Small intestine (tissue), 16 donors: ENCODE data around the gene PPP1R7. TPM values are rescaled to one million over a fixed set of nuclear protein-coding genes. Genes with fewer than 3 reads are reported as not detected.
A peak's percentile ranks its signal among the peaks of the same experiment; 100 is the strongest.
"Not testable (repeated sequence)": the region's sequence is repeated elsewhere in the genome, so short reads cannot be mapped to it uniquely, and the experiment has no call there.

ENCODE experiments used
- DNase-seq, 2 donors: peaks; one replicate each; pipeline versions ENCODE4 v3.0.0 to v3.0.0-alpha.2; 2013
- FAIRE-seq: peaks from 2 replicates; lab custom pipeline; 2012; peaks lifted over from hg19 to GRCh38; lab: Jason Lieb, UNC
- H3K27ac ChIP-seq, 3 donors: one replicate each; pipeline ENCODE4 v1.5.1; 2013; ENCODE audit warnings: low read length in 2 of 3, mild to moderate bottlenecking in 2 of 3, control low read depth in 1 of 3, inconsistent platforms in 1 of 3, low read depth in 1 of 3, moderate library complexity in 1 of 3
- H3K27me3 ChIP-seq, 3 donors: one replicate each; pipeline ENCODE4 v1.6.1; 2013; ENCODE audit warnings: low read length in 3 of 3, inconsistent platforms in 1 of 3; ENCODE audit not compliant: control insufficient read depth in 3 of 3, insufficient read depth in 3 of 3
- H3K36me3 ChIP-seq, 3 donors: one replicate each; pipeline ENCODE4 v1.6.1; 2013; ENCODE audit warnings: low read length in 3 of 3, inconsistent platforms in 1 of 3, low read depth in 1 of 3, mild to moderate bottlenecking in 1 of 3, moderate library complexity in 1 of 3; ENCODE audit not compliant: control insufficient read depth in 3 of 3, insufficient read depth in 2 of 3
- H3K4me1 ChIP-seq, 3 donors: one replicate each; pipeline ENCODE4 v1.6.1; 2013; ENCODE audit warnings: low read length in 2 of 3, inconsistent platforms in 1 of 3, low read depth in 1 of 3, mild to moderate bottlenecking in 1 of 3, moderate library complexity in 1 of 3; ENCODE audit not compliant: control insufficient read depth in 3 of 3, insufficient read depth in 2 of 3
- H3K4me3 ChIP-seq, 3 donors: one replicate each; pipeline ENCODE4 v1.5.1; 2013; ENCODE audit warnings: low read length in 3 of 3, control low read depth in 1 of 3, inconsistent platforms in 1 of 3, low read depth in 1 of 3, mild to moderate bottlenecking in 1 of 3, moderate library complexity in 1 of 3
- H3K9me3 ChIP-seq, 2 donors: one replicate each; pipeline ENCODE4 v1.6.1; 2013; ENCODE audit warnings: low read depth in 1 of 2, low read length in 1 of 2; ENCODE audit not compliant: control insufficient read depth in 2 of 2, insufficient read depth in 1 of 2
- WGBS, 3 donors: extraction: QIAGEN DNeasy Blood & Tissue Kit; methylation state at CpG; one replicate each; pipeline ENCODE4 v1.1.7; 2013; 5-methylcytosine and 5-hydroxymethylcytosine counted together
- long read RNA-seq, 10 donors: transcript quantifications; one replicate each; lab custom pipeline, GENCODE V29; 2026
- polyA plus RNA-seq, 4 donors: library from polyadenylated mRNA; stranded (reverse) in 3 of 4; unstranded in 1 of 4; fragments of 200-250 nt in 3 of 4; fragments of 120-200 nt in 1 of 4; gene quantifications; one replicate each; pipeline versions ENCODE4 v1.2.1 to v1.2.3, GENCODE V29; 2013
- donor health status: healthy with polysubstance abuse.
- donor health status: control.
- donor health status: control.
- donor health status: Bipolar disorder and iron deficiency.
- donor health status: healthy.

The PPP1R7 gene, protein sequence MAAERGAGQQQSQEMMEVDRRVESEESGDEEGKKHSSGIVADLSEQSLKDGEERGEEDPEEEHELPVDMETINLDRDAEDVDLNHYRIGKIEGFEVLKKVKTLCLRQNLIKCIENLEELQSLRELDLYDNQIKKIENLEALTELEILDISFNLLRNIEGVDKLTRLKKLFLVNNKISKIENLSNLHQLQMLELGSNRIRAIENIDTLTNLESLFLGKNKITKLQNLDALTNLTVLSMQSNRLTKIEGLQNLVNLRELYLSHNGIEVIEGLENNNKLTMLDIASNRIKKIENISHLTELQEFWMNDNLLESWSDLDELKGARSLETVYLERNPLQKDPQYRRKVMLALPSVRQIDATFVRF
- polyA plus RNA-seq, result 10 to 100 TPM; 57.3 to 74.7 (median 63.5) TPM
- long read RNA-seq, donor 1, result 0 reads
- long read RNA-seq, donor 2, partial matches to known transcripts, result 0 of 6 reads
- long read RNA-seq, donor 2, other reads (novel, unspliced or antisense), result 0 of 6 reads
- long read RNA-seq, donor 3, transcript PPP1R7-201 (10 exons, 2,386 nt), result major isoform, 7 of 28 reads
- long read RNA-seq, donor 3, partial matches to known transcripts, result 17 of 28 reads
- long read RNA-seq, donor 3, other reads (novel, unspliced or antisense), result 0 of 28 reads
- long read RNA-seq, donor 4, result 0 reads
- long read RNA-seq, donor 5, partial matches to known transcripts, result 0 of 4 reads
- long read RNA-seq, donor 5, other reads (novel, unspliced or antisense), result 0 of 4 reads
- long read RNA-seq, donor 6, transcript PPP1R7-206 (9 exons, 965 nt), result minor isoform, 6 of 35 reads
- long read RNA-seq, donor 6, transcript PPP1R7-201 (10 exons, 2,386 nt), result major isoform, 8 of 35 reads
- long read RNA-seq, donor 6, partial matches to known transcripts, result 19 of 35 reads
- long read RNA-seq, donor 6, other reads (novel, unspliced or antisense), result 0 of 35 reads
- long read RNA-seq, donor 7, result 0 reads
- long read RNA-seq, donor 8, partial matches to known transcripts, result 0 of 3 reads
- long read RNA-seq, donor 8, other reads (novel, unspliced or antisense), result 0 of 3 reads
- long read RNA-seq, donor 9, partial matches to known transcripts, result 0 of 2 reads
- long read RNA-seq, donor 9, other reads (novel, unspliced or antisense), result 0 of 2 reads
- long read RNA-seq, donor 10, transcript PPP1R7-201 (10 exons, 2,386 nt), result major isoform, 11 of 32 reads
- long read RNA-seq, donor 10, partial matches to known transcripts, result 12 of 32 reads
- long read RNA-seq, donor 10, other reads (novel, unspliced or antisense), result 0 of 32 reads

- peaks cover 2 to 5% (median 3%) of the 10 kb centered on the region in 3 donors for H3K4me1 ChIP-seq
- no peaks in the 10 kb centered on the region for H3K9me3 ChIP-seq
- FAIRE-seq (no peak), DNase-seq (peak; percentile 96)
- H3K36me3 ChIP-seq, result peaks cover 2 to 11% (median 2%) of the 10 kb centered on the region in 3 donors
- peak within 1 kb of the TSS; percentile 86 to 99 (median 94) for H3K4me3 ChIP-seq
- H3K27ac ChIP-seq, result peak within 1 kb of the TSS; percentile 16 to 77 (median 38)
- WGBS, 3 donors, result 0 to 1% (median 0%) methylated on average over 70 to 73 of the region's 73 CpGs
- H3K27me3 ChIP-seq, result no peaks in the 10 kb centered on the region
Measured at GRCh38 chr2:241149925-241150659, at the start of gene PPP1R7. PPP1R7 (plus strand) TSS chr2:241150467; CDS start chr2:241150496, 29 bp downstream.

DNA sequence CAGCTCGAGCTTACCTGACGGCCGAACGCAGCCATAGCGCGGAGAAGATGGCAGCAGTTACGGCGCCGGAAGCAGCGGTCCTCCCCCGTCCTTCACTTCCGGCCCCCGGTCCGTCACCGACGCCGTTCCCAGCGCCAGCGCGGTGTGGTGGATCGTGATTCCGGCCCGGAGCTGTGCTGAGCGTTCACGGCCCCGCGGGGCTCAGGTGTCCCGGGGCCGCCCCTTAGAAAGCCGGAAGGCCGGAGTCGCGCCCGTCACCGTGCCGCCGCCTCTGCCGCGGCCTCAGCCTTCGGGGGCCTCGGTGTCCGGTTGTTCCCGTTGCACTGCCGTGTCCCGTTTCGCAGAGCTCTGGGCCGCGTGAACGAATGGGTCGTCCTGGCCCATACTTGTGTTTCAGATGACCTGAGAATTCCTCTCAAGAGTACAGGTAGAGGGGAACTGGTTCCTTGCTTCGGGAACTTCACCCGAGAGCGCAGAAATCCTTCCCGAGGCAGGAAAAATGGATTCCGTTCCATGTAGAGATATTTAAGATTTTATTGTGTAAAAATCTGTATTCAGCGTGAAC is 47.9 kb upstream of the PPP1R7 start, which contains the start of gene MTERF4:
Gene MTERF4, minus strand, starts transcription at position 49 of the 565 bp plus-strand sequence. Its CDS starts 14 bp downstream, at position 35.
- peak within 1 kb of the TSS; percentile 71 to 92 (median 75) for H3K4me3 ChIP-seq
- peaks cover 5 to 23% (median 6%) of the 10 kb centered on the region in 3 donors for H3K36me3 ChIP-seq
- DNase-seq (peak; percentile 90 to 96), FAIRE-seq (no peak)
- peak within 1 kb of the TSS; percentile 87 to 95 (median 93) for H3K27ac ChIP-seq
- no peaks in the 10 kb centered on the region for H3K9me3 ChIP-seq
- H3K4me1 ChIP-seq, result peaks cover 0 to 14% (median 0%) of the 10 kb centered on the region in 3 donors
- H3K27me3 ChIP-seq, result no peaks in the 10 kb centered on the region
- WGBS, 3 donors, result 0 to 1% (median 0%) methylated on average over 51 to 56 of the region's 56 CpGs

- FAIRE-seq (no peak), DNase-seq (no peak)
- WGBS, 3 donors, result 8 to 33% (median 18%) methylated on average over 5 of the region's 5 CpGs
- peak overlapping the region; percentile 41 to 93 (median 87) for H3K27ac ChIP-seq
- no peaks in the 10 kb centered on the region for H3K9me3 ChIP-seq
- peaks cover 0 to 29% (median 3%) of the 10 kb centered on the region in 3 donors for H3K36me3 ChIP-seq
- no peaks in the 10 kb centered on the region for H3K27me3 ChIP-seq
- H3K4me3 ChIP-seq, result peak overlapping the region in 2 of 3 donors; percentile 71 to 75
- H3K4me1 ChIP-seq, result peaks cover 0 to 14% (median 0%) of the 10 kb centered on the region in 3 donors
Measured at GRCh38 chr2:241103176-241103595, 47.1 kb upstream of the PPP1R7 start.

DNA sequence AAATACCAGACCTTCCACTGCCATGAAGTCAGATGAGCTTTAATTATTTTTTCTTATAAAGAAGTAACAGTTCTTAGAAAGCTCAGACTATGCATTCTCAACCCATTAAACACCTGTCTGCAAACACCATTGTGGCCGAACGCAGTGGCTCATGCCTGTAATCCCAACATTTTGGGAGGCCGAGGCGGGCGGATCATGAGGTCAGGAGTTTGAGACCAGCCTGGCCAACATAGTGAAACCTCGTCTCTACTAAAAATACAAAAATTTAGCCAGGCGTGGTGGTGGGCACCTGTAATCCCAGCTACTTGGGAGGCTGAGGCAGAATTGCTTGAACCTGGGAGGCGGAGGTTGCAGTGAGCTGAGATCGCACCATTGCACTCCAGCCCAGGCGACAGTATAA is 45.7 kb upstream of the PPP1R7 start:
- H3K27ac ChIP-seq, H3K4me3 ChIP-seq, FAIRE-seq, H3K9me3 ChIP-seq, H3K27me3 ChIP-seq, DNase-seq: not testable (repeated sequence)
- 94 to 96% (median 95%) methylated on average over 10 of the region's 10 CpGs for WGBS, 3 donors
- Histone ChIP-seq H3K36me3 (peaks cover 0 to 22% (median 0%) of the 10 kb centered on the region in 3 donors), H3K4me1 (peaks cover 0 to 14% (median 0%) of the 10 kb centered on the region in 3 donors)

DNA sequence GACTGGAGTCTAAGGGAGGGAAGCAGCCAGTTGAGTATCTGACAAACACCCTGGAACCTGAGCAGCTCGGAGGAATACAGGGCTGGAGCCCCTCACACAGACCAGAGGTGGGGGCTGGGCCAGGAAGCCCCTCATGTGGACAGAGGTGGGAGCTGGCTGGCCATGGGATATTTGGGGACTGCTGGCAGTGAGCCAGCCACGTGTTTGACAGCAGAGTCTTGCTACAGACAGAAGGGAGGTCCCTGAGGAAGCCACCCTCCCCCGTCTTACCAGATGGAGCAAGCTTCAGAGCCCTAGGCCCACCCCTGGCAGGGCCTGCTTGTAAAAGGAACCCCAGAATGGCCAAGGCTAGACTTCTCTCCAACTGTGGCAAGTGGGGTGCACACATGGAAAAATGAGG is 44.6 kb upstream of the PPP1R7 start:
- H3K36me3 ChIP-seq, result peaks cover 0 to 21% (median 0%) of the 10 kb centered on the region in 3 donors
- H3K27me3 ChIP-seq, result no peaks in the 10 kb centered on the region
- WGBS, 3 donors, result 61 to 77% (median 71%) methylated on average over 3 of the region's 3 CpGs
- DNase-seq, result no peak
- no peak overlapping the region for H3K4me3 ChIP-seq
- FAIRE-seq, result no peak
- peaks cover 0 to 13% (median 0%) of the 10 kb centered on the region in 3 donors for H3K4me1 ChIP-seq
- H3K27ac ChIP-seq, result no peak overlapping the region
- H3K9me3 ChIP-seq, result no peaks in the 10 kb centered on the region

DNA sequence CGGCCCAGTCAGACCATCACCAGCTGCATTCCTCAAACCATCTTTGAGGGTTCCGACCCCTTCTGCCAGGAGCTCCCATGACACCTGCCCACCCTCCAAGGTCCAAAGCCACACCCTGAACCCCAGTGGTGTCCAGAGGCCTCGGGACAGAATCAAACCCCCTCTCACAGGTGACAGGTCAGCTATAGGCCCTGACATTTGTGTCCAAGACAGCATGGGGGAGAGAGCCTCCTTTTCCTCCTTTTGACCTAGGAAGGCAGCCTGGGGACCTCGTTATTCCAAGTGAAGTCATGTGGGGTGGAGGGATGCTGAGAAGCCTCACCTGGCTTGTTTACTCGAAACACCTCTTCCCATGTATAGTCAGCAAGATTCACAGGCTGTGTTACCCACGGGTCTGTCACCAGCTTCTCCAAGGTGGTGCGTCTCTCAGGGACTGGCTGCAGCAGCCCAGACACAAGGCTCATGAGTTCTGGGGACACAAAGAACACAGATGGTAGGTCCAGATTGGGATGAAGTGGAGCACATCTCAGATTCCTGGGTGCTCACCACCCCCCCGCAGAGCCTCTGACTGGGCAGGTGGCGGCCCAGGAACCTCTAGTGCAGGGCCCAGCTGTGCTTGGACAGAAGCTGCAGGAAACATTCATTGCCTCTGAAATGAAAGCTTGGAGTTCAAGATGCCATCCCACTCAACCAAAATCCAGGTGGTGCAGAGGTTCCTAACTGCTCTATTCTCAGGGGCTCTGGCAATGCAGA is 43.1 kb upstream of the PPP1R7 start:
- no peak for FAIRE-seq
- DNase-seq, result no peak
- Histone ChIP-seq H3K4me1 (peaks cover 0 to 8% (median 0%) of the 10 kb centered on the region in 3 donors), H3K4me3 (no peak overlapping the region), H3K27me3 (no peaks in the 10 kb centered on the region), H3K27ac (no peak overlapping the region), H3K9me3 (no peaks in the 10 kb centered on the region), H3K36me3 (peaks cover 0 to 28% (median 0%) of the 10 kb centered on the region in 3 donors)
- WGBS, 3 donors, result 88 to 92% (median 92%) methylated on average over 9 of the region's 9 CpGs
